Erythroblast (primary cell): ENCODE measurements around the gene LY6G5B.

ENCODE experiments used
- GATA1 ChIP-seq: IDR thresholded peaks from 2 replicates; pipeline ENCODE4 v1.6.1; 2011; ENCODE audit warnings: low read depth, mild to moderate bottlenecking, control low read depth, low read length, moderate library complexity
- POLR2A ChIP-seq: IDR thresholded peaks from 2 replicates; pipeline ENCODE4 v1.6.1; 2011; ENCODE audit warnings: mild to moderate bottlenecking, low read length

DNA sequence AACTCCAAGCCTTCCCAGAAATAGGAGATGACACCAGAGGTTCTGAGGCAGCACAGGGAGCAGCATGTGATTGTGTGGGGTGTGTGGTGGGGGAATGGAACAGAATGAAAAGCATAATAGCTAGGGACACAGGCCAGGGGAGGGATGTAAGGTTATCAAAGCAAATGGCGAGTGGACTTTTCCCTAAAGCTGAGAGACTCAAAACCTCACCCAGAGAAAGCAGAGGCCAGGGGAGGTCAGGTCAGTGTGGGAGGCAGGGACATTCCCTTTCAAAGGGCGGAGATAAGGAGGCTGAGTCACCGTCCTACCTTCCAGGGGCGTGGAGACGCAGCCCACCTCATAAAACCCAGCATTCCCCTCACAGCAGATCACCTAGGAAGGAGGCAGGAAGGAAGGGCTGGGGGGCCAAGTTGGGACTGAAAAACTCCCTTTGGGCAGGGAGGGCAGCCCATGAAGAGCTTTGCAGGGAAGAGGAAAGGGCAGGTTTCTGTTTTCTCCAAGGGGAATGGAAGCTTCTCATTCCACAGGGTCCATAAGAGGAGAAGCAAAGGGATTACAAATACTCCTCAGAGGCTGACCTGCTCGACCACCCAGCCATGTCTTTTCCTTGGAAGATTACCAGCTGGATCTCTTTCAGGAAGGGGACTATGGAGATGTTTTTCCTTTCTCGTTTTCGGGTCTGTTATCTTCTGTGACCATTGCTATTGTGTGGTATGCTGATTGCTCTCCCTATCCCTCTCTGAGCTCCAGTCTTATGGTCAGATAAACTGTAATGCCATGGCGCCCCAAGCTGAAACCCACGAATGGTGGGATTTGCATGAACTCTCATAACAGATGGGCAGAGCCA lies 20.7 kb downstream of the LY6G5B start:
- TF ChIP-seq POLR2A (no peak), GATA1 (no peak)
